Neural cell (in vitro differentiated cells): ENCODE results near the gene CACNG6. TPM values are rescaled to one million over a fixed set of nuclear protein-coding genes. Genes with fewer than 3 reads are reported as not detected.

Source experiments
- H2AFZ ChIP-seq: fragments of 200-600, 300-800 bp; sonication (generic), shearing (Covaris generic); 2 replicates; pipeline ENCODE4 v1.6.0; 2014; ENCODE audit warnings: low read depth, mild to moderate bottlenecking, antibody characterized with exemption, low read length, moderate library complexity
- H3F3A ChIP-seq: fragments of 200-600 bp; shearing (Covaris generic); 2 replicates; pipeline ENCODE4 v1.6.1; 2016; ENCODE audit warnings: mild to moderate bottlenecking, moderate library complexity, mixed read lengths, antibody characterized with exemption, low read length; ENCODE audit not compliant: insufficient read depth, poor library complexity, severe bottlenecking
- H3K27ac ChIP-seq: fragments of 200-600, 300-800 bp; sonication (generic), shearing (Covaris generic); 2 replicates; pipeline ENCODE4 v1.5.1; 2014; ENCODE audit warnings: mild to moderate bottlenecking, low read length, moderate library complexity
- H3K27me3 ChIP-seq: fragments of 300-800, 200-600 bp; sonication (generic), shearing (Covaris generic); 2 replicates; pipeline ENCODE4 v1.6.0; 2014; ENCODE audit warnings: mild to moderate bottlenecking, low read depth, low read length, moderate library complexity; ENCODE audit not compliant: insufficient read depth
- H3K36me3 ChIP-seq: fragments of 300-800, 200-600 bp; sonication (generic), shearing (Covaris generic); 2 replicates; pipeline ENCODE4 v1.5.1; 2014; ENCODE audit warnings: mild to moderate bottlenecking, antibody characterized with exemption, low read length, moderate library complexity; ENCODE audit not compliant: insufficient read depth
- H3K4me2 ChIP-seq: fragments of 300-800, 200-600 bp; sonication (generic), shearing (Covaris generic); 2 replicates; pipeline ENCODE4 v1.6.0; 2014; ENCODE audit warnings: mild to moderate bottlenecking, low read length
- H3K4me3 ChIP-seq: fragments of 300-800, 200-600 bp; sonication (generic), shearing (Covaris generic); 2 replicates; pipeline ENCODE4 v1.5.1; 2014; ENCODE audit warnings: mild to moderate bottlenecking, low read length, moderate library complexity
- H3K79me2 ChIP-seq: fragments of 200-600 bp; shearing (Covaris generic); replicated peaks from 2 replicates; pipeline ENCODE4 v1.6.0; 2014; ENCODE audit warnings: mild to moderate bottlenecking, low read length, moderate library complexity; ENCODE audit not compliant: insufficient read depth
- H3K9ac ChIP-seq: fragments of 300-800, 200-600 bp; sonication (generic), shearing (Covaris generic); 2 replicates; pipeline ENCODE4 v1.6.1; 2016; ENCODE audit warnings: mild to moderate bottlenecking, low read length, mixed read lengths
- H3K9me2 ChIP-seq: fragments of 200-600 bp; shearing (Covaris generic); 2 replicates; pipeline ENCODE4 v1.6.1; 2016; ENCODE audit warnings: mild to moderate bottlenecking, low read length, mixed read lengths; ENCODE audit not compliant: insufficient read depth
- H3K9me3 ChIP-seq: fragments of 200-600, 300-800 bp; sonication (generic), shearing (Covaris generic); 2 replicates; pipeline ENCODE4 v1.6.1; 2016; ENCODE audit warnings: mild to moderate bottlenecking, mixed run types, low read length, moderate library complexity, mixed read lengths
- H4K20me1 ChIP-seq: fragments of 200-600 bp; shearing (Covaris generic); 2 replicates; pipeline ENCODE4 v1.6.1; 2016; ENCODE audit warnings: mild to moderate bottlenecking, mixed run types; ENCODE audit not compliant: insufficient read depth
- EP300 ChIP-seq: fragments of 450-650 bp; conservative IDR thresholded peaks from 2 replicates; pipeline ENCODE4 v1.6.1; 2014; ENCODE audit warnings: antibody characterized with exemption, mild to moderate bottlenecking, moderate library complexity; ENCODE audit not compliant: poor library complexity, severe bottlenecking
- EZH2 ChIP-seq: fragments of 200-600, 300-800 bp; shearing (Covaris generic), sonication (generic); IDR thresholded peaks from 2 replicates; pipeline ENCODE4 v1.6.1; 2014; ENCODE audit warnings: antibody characterized with exemption, low read length, borderline replicate concordance, mild to moderate bottlenecking; ENCODE audit not compliant: insufficient read depth, poor library complexity, severe bottlenecking
- MXI1 ChIP-seq: fragments of 450-650 bp; conservative IDR thresholded peaks from 2 replicates; pipeline ENCODE4 v1.6.1; 2014; ENCODE audit warnings: antibody characterized with exemption, mild to moderate bottlenecking; ENCODE audit not compliant: poor library complexity, severe bottlenecking
- POLR2AphosphoS5 ChIP-seq: IDR thresholded peaks from 2 replicates; pipeline ENCODE4 v1.6.1; 2012
- RAD21 ChIP-seq: fragments of 450-650 bp; conservative IDR thresholded peaks from 2 replicates; pipeline ENCODE4 v1.6.1; 2014; ENCODE audit warnings: antibody characterized with exemption, mild to moderate bottlenecking, moderate library complexity
- SMC3 ChIP-seq: fragments of 450-650 bp; conservative IDR thresholded peaks from 2 replicates; pipeline ENCODE4 v1.6.1; 2014; ENCODE audit warnings: antibody characterized with exemption, mild to moderate bottlenecking, moderate library complexity; ENCODE audit not compliant: poor library complexity
- TAF1 ChIP-seq: IDR thresholded peaks from 2 replicates; pipeline ENCODE4 v1.6.1; 2012; ENCODE audit warnings: low read depth
- polyA plus RNA-seq: library from polyadenylated mRNA; depleted of rRNA; stranded (reverse); fragments of >200 nt; gene quantifications from 2 replicates; pipeline ENCODE4 v1.2.3, GENCODE V29; 2014
- TF ChIP-seq, protein P1 (sequence below): fragments of 450-650 bp; IDR thresholded peaks from 2 replicates; pipeline ENCODE4 v1.5.1; 2014; ENCODE audit warnings: antibody characterized with exemption, mild to moderate bottlenecking, moderate library complexity; ENCODE audit not compliant: poor library complexity, severe bottlenecking
- TF ChIP-seq, protein P2 (sequence below): IDR thresholded peaks from 2 replicates; pipeline ENCODE4 v1.6.1; 2012; ENCODE audit warnings: borderline replicate concordance

The CACNG6 gene
- polyA plus RNA-seq, 1 donor from 2014 or later, result 0.28 TPM

DNA sequence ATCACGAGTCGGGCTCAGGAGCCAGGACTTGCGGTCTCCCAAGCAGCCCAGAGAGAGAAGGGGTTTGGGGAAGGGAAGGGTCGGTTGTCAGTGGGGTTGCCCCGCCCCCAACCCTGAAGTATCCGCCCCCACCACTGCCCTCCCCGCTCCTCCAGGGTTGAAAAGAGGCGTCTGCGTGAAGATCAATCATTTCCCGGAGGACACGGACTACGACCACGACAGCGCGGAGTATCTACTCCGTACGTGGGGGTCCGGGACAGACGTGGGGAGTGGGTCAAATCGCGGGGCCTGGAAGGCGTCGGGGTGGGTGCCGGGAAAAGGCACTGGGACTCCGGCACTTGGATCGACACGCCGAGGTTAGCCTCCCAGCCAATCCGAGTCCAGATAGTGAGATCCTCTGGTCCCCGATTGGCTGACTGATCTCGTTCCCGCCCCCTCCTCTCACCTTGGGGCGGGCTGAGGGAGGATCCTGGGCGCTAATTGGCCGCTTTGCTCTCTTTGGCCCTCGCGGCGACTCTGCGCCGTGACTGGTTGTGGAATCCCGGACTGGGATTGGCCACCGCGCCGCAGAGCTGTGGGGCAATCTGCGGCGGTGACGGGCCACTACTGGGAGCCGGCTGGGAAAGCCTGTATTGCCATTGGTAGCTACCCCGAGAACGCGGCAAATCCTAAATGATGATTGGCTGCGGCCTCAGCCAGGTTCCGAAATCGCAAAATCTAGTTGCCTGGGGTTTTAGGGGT, 13.3 kb upstream of the CACNG6 start:
- H3K27ac ChIP-seq, result no peak overlapping the region
- TF ChIP-seq TAF1 (no peak), MXI1 (no peak), RAD21 (no peak), SMC3 (no peak), POLR2AphosphoS5 (no peak)
- TF ChIP-seq, protein P1, sequence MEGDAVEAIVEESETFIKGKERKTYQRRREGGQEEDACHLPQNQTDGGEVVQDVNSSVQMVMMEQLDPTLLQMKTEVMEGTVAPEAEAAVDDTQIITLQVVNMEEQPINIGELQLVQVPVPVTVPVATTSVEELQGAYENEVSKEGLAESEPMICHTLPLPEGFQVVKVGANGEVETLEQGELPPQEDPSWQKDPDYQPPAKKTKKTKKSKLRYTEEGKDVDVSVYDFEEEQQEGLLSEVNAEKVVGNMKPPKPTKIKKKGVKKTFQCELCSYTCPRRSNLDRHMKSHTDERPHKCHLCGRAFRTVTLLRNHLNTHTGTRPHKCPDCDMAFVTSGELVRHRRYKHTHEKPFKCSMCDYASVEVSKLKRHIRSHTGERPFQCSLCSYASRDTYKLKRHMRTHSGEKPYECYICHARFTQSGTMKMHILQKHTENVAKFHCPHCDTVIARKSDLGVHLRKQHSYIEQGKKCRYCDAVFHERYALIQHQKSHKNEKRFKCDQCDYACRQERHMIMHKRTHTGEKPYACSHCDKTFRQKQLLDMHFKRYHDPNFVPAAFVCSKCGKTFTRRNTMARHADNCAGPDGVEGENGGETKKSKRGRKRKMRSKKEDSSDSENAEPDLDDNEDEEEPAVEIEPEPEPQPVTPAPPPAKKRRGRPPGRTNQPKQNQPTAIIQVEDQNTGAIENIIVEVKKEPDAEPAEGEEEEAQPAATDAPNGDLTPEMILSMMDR, result no peak
- TF ChIP-seq, protein P2, sequence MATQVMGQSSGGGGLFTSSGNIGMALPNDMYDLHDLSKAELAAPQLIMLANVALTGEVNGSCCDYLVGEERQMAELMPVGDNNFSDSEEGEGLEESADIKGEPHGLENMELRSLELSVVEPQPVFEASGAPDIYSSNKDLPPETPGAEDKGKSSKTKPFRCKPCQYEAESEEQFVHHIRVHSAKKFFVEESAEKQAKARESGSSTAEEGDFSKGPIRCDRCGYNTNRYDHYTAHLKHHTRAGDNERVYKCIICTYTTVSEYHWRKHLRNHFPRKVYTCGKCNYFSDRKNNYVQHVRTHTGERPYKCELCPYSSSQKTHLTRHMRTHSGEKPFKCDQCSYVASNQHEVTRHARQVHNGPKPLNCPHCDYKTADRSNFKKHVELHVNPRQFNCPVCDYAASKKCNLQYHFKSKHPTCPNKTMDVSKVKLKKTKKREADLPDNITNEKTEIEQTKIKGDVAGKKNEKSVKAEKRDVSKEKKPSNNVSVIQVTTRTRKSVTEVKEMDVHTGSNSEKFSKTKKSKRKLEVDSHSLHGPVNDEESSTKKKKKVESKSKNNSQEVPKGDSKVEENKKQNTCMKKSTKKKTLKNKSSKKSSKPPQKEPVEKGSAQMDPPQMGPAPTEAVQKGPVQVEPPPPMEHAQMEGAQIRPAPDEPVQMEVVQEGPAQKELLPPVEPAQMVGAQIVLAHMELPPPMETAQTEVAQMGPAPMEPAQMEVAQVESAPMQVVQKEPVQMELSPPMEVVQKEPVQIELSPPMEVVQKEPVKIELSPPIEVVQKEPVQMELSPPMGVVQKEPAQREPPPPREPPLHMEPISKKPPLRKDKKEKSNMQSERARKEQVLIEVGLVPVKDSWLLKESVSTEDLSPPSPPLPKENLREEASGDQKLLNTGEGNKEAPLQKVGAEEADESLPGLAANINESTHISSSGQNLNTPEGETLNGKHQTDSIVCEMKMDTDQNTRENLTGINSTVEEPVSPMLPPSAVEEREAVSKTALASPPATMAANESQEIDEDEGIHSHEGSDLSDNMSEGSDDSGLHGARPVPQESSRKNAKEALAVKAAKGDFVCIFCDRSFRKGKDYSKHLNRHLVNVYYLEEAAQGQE, result no peak
- no peak overlapping the region for H3K9ac ChIP-seq
- no peaks in the 10 kb centered on the region for H3K9me2 ChIP-seq
- H3K4me2 ChIP-seq, result no peak overlapping the region
- H3K36me3 ChIP-seq, result no peaks in the 10 kb centered on the region
- peak overlapping the region; percentile 69 for H3K4me3 ChIP-seq
- H2AFZ ChIP-seq, result no peak overlapping the region
- no peaks in the 10 kb centered on the region for H3F3A ChIP-seq
- no peaks in the 10 kb centered on the region for H4K20me1 ChIP-seq
- H3K79me2 ChIP-seq, result no peaks in the 10 kb centered on the region
- no peaks in the 10 kb centered on the region for H3K9me3 ChIP-seq
- H3K27me3 ChIP-seq, result no peaks in the 10 kb centered on the region

DNA sequence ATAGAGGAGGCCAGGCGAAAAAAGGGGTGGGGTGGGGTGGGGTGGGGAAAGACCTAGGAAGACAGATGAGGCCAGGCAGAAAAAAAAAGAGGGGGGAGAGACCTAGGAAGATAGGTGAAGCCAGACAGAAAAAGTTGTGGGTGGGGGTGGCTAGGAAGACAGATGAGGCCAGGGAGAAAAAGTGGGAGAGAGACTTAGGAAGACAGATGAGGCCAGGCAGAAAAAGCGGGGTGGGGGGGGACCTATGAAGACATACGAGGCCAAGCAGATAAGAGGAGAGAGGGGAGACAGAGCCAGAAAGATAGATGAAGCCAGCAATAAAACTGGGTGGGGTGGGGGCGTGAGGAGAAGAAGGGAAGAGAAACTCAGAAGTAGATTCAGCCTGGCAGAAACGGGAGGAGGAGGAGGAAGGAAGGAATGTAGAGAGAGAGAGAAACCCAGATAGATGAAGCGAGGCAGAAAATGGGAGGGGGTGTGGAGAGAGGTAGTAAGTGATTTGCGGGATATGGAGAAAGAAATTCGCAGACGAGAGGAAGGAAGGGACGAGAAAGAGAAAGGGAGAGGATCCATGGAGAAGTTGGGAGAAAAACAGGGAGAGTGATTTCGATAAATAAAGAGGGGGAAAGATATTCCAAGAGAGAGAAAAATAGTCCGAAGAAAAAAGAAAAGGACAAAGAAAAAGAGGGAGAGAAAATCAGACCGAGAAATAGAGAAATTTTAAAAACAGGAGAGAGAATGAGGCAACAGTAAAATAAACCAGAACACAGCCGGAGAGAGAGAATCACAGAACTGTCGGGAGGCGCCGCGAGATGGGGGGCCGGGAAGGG, 12.2 kb upstream of the CACNG6 start:
- TF ChIP-seq POLR2AphosphoS5, result no peak
- no peak for TF ChIP-seq EZH2
- TF ChIP-seq EP300, result no peak
- no peak for TF ChIP-seq TAF1
- TF ChIP-seq, protein P1, result no peak
- TF ChIP-seq MXI1, result no peak
- no peak for TF ChIP-seq RAD21
- TF ChIP-seq, protein P2, result no peak
- no peak for TF ChIP-seq SMC3
- no peaks in the 10 kb centered on the region for H3K36me3 ChIP-seq
- peak overlapping the region; percentile 69 for H3K4me3 ChIP-seq
- H4K20me1 ChIP-seq, result no peaks in the 10 kb centered on the region
- H3F3A ChIP-seq, result no peaks in the 10 kb centered on the region
- H2AFZ ChIP-seq, result no peak overlapping the region
- H3K27ac ChIP-seq, result no peak overlapping the region
- H3K79me2 ChIP-seq, result no peaks in the 10 kb centered on the region
- no peaks in the 10 kb centered on the region for H3K27me3 ChIP-seq
- H3K9ac ChIP-seq, result peak overlapping the region; percentile 62
- peak overlapping the region; percentile 28 for H3K4me2 ChIP-seq
- no peaks in the 10 kb centered on the region for H3K9me3 ChIP-seq
- H3K9me2 ChIP-seq, result no peaks in the 10 kb centered on the region
